GM12878 (cell line): Measurements from ENCODE around the gene ZNF581. TPM values are rescaled to one million over a fixed set of nuclear protein-coding genes. Genes with fewer than 3 reads are reported as not detected.

ENCODE experiments used
- ATAC-seq: fragments of 200-7000 bp; cut with Tn5 transposase; 3 replicates; pipeline ENCODE4 v1.9.1; 2020; ENCODE audit warnings: mild to moderate bottlenecking, moderate library complexity
- BruUV-seq: library from RNA; stranded (reverse); fragments of 400-500 nt; replicated peaks from 2 replicates; lab custom pipeline; 2021; lab: Mats Ljungman, UMichigan
- CTCF ChIA-PET: fragments of 300-600 bp; sonication (Branson Sonifier 250); formaldehyde crosslinking; extraction: SDS; loops from one replicate; lab custom pipeline; 2021; ENCODE audit warnings: inconsistent platforms; lab: Yijun Ruan, JAX
- POLR2A ChIA-PET: fragments of 350-600 bp; formaldehyde crosslinking; extraction: SDS; loops from one replicate; lab custom pipeline; 2021; ENCODE audit warnings: inconsistent platforms; lab: Charles Lee
- RAD21 ChIA-PET: fragments of 300-600 bp; sonication (Branson Sonifier 250); formaldehyde crosslinking; loops from one replicate; lab custom pipeline; 2023; ENCODE audit warnings: antibody characterized with exemption; ENCODE audit not compliant: unreplicated experiment; lab: Charles Lee
- SMC1A ChIA-PET: fragments of 300-600 bp; sonication (Branson Sonifier 250); formaldehyde crosslinking; loops from one replicate; lab custom pipeline; 2023; ENCODE audit not compliant: unreplicated experiment, uncharacterized antibody; lab: Charles Lee
- DNase-seq: peaks from one replicate; pipeline ENCODE4 v3.0.0-alpha.2; 2011; ENCODE audit warnings: low read depth, low spot score
- FAIRE-seq: peaks from 3 replicates; lab custom pipeline; 2011; peaks lifted over from hg19 to GRCh38; lab: Jason Lieb, UNC
- H2AFZ ChIP-seq: 2 replicates; pipeline ENCODE4 v1.6.0; 2011; ENCODE audit warnings: low read depth, low read length, control low read depth; ENCODE audit not compliant: control insufficient read depth
- H3K27ac ChIP-seq: 2 replicates; pipeline ENCODE4 v1.5.1; 2011; ENCODE audit warnings: control low read depth; ENCODE audit not compliant: control insufficient read depth, insufficient read depth
- H3K27me3 ChIP-seq, 2 experiments: replicated peaks in 1 of 2; 2 replicates each; pipeline versions ENCODE4 v1.6.0 to v1.6.1; 2011; ENCODE audit warnings: low read length in 1 of 2; ENCODE audit not compliant: control insufficient read depth in 2 of 2, insufficient read depth in 2 of 2
- H3K36me3 ChIP-seq, 2 experiments: 2 replicates each; pipeline ENCODE4 v1.5.1; 2011; ENCODE audit warnings: low read length in 1 of 2; ENCODE audit not compliant: control insufficient read depth in 2 of 2, insufficient read depth in 2 of 2
- H3K4me1 ChIP-seq: 2 replicates; pipeline ENCODE4 v1.6.1; 2011; ENCODE audit warnings: mild to moderate bottlenecking, low read length, moderate library complexity, mixed read lengths; ENCODE audit not compliant: control insufficient read depth, insufficient read depth
- H3K4me2 ChIP-seq: 2 replicates; pipeline ENCODE4 v1.6.0; 2011; ENCODE audit warnings: control low read depth; ENCODE audit not compliant: control insufficient read depth, insufficient read depth
- H3K4me3 ChIP-seq: fragments of 200-600 bp; sonication (generic); 2 replicates; pipeline ENCODE4 v1.5.1; 2016
- H3K79me2 ChIP-seq: 2 replicates; pipeline ENCODE4 v1.6.0; 2011; ENCODE audit warnings: low read length; ENCODE audit not compliant: control insufficient read depth, insufficient read depth
- H3K9ac ChIP-seq: 2 replicates; pipeline ENCODE4 v1.8.0; 2011; ENCODE audit warnings: low read length, control low read depth, mixed read lengths; ENCODE audit not compliant: control insufficient read depth, insufficient read depth
- H3K9me3 ChIP-seq: replicated peaks from 3 replicates; pipeline ENCODE4 v1.5.1; 2011; ENCODE audit warnings: mild to moderate bottlenecking, low read length; ENCODE audit not compliant: control insufficient read depth, insufficient read depth
- H4K20me1 ChIP-seq: 2 replicates; pipeline ENCODE4 v1.6.0; 2011; ENCODE audit not compliant: control insufficient read depth, insufficient read depth
- CBX3 ChIP-seq: fragments of 200-600 bp; sonication (generic); IDR thresholded peaks from 2 replicates; pipeline ENCODE4 v1.6.1; 2016; ENCODE audit warnings: low read depth, borderline replicate concordance
- CHD4 ChIP-seq: fragments of 200-600 bp; sonication (generic); IDR thresholded peaks from 2 replicates; pipeline ENCODE4 v1.6.1; 2016; ENCODE audit warnings: mild to moderate bottlenecking
- HDAC6 ChIP-seq: fragments of 200-600 bp; sonication (generic); IDR thresholded peaks from one replicate; pipeline ENCODE4 v1.8.0; 2017; ENCODE audit warnings: antibody characterized with exemption; ENCODE audit not compliant: unreplicated experiment
- HDGF ChIP-seq: fragments of 450-650 bp; IDR thresholded peaks from 2 replicates; pipeline ENCODE4 v1.6.1; 2016; ENCODE audit warnings: antibody characterized with exemption
- LARP7 ChIP-seq: fragments of 450-650 bp; IDR thresholded peaks from 2 replicates; pipeline ENCODE4 v1.6.1; 2017; ENCODE audit warnings: mild to moderate bottlenecking
- MTA2 ChIP-seq: fragments of 450-650 bp; IDR thresholded peaks from 2 replicates; pipeline ENCODE4 v1.6.1; 2016; ENCODE audit warnings: low read depth, mild to moderate bottlenecking, moderate library complexity
- SRF ChIP-seq, 2 experiments: IDR thresholded peaks; 2 replicates each; pipeline ENCODE4 v1.6.1; 2011; ENCODE audit warnings: low read depth in 2 of 2, low read length in 2 of 2, mild to moderate bottlenecking in 1 of 2, moderate library complexity in 1 of 2
- SUZ12 ChIP-seq: fragments of 200-600 bp; sonication (generic); IDR thresholded peaks from one replicate; pipeline ENCODE4 v1.6.1; 2018; ENCODE audit warnings: antibody characterized with exemption, mild to moderate bottlenecking; ENCODE audit not compliant: unreplicated experiment
- TAF1 ChIP-seq: IDR thresholded peaks from 2 replicates; pipeline ENCODE4 v1.6.1; 2011; ENCODE audit warnings: mild to moderate bottlenecking, low read depth, low read length, borderline replicate concordance
- TBL1XR1 ChIP-seq: IDR thresholded peaks from 2 replicates; pipeline ENCODE4 v1.6.1; 2012; ENCODE audit warnings: low read depth, low read length, improper control_type of control experiment
- ZSCAN29 ChIP-seq: fragments of 450-650 bp; IDR thresholded peaks from 2 replicates; pipeline ENCODE4 v1.6.1; 2017; ENCODE audit warnings: mild to moderate bottlenecking, moderate library complexity
- WGBS: methylation state at CpG from one replicate; pipeline ENCODE4 v1.1.6; 2016; ENCODE audit warnings: low lambda C conversion rate; ENCODE audit not compliant: insufficient replicate concordance, insufficient coverage; ENCODE audit errors: missing lambda C conversion rate; 5-methylcytosine and 5-hydroxymethylcytosine counted together
- in situ Hi-C: fragments of 300-500 bp; cut with MboI; formaldehyde crosslinking; loops from 9 replicates; pipeline ENCODE4 v1.14.3; 2018; ENCODE audit warnings: mixed read lengths
- intact Hi-C: fragments of 100-400 bp; cut with micrococcal nuclease; formaldehyde crosslinking; loops from one replicate; pipeline ENCODE4 v1.14.2; 2022; ENCODE audit not compliant: unreplicated experiment
- polyA plus RNA-seq, 11 experiments: library from polyadenylated mRNA; depleted of rRNA in 4 of 11; unstranded in 6 of 11; stranded (reverse) in 5 of 11; fragments of >200 nt; fragmentation: Nextera tagmentation in 4 of 11; fragmentation: Illumina TruSeq in 1 of 11; extraction: Ambion mirVana in 4 of 11; extraction: Trizol in 1 of 11; gene quantifications; 1 replicate in 1 of 11; 2 replicates in 10 of 11; pipeline versions ENCODE4 v1.2.1 to v1.2.3, GENCODE V29; 2011 to 2016; ENCODE audit warnings: inconsistent platforms in 2 of 11, missing spikeins in 2 of 11, low read depth in 1 of 11
- total RNA-seq, 4 experiments: library from RNA; depleted of rRNA in 3 of 4; stranded (reverse); fragments of >200 nt in 3 of 4; fragmentation: Illumina TruSeq in 1 of 4; extraction: Trizol in 1 of 4; gene quantifications; 2 replicates each; pipeline versions ENCODE4 v1.2.1 to v1.2.3, GENCODE V29; 2013 to 2021
- TF ChIP-seq, protein P1 (sequence below): fragments of 450-650 bp; IDR thresholded peaks from 2 replicates; pipeline ENCODE4 v1.6.1; 2017; ENCODE audit warnings: mild to moderate bottlenecking, low read depth, inconsistent platforms; ENCODE audit not compliant: poor library complexity, severe bottlenecking
- TF ChIP-seq, protein P2 (sequence below): fragments of 450-650 bp; IDR thresholded peaks from 2 replicates; pipeline ENCODE4 v1.6.1; 2017; ENCODE audit warnings: low read depth, mild to moderate bottlenecking, moderate library complexity

ZNF581 gene
- total and polyA plus RNA-seq, 10 of the 15 experiments (the other 5 are each of a cell fraction or from before 2014, with no cell fraction given): 4.7 to 45.4 (median 22.2) TPM

DNA sequence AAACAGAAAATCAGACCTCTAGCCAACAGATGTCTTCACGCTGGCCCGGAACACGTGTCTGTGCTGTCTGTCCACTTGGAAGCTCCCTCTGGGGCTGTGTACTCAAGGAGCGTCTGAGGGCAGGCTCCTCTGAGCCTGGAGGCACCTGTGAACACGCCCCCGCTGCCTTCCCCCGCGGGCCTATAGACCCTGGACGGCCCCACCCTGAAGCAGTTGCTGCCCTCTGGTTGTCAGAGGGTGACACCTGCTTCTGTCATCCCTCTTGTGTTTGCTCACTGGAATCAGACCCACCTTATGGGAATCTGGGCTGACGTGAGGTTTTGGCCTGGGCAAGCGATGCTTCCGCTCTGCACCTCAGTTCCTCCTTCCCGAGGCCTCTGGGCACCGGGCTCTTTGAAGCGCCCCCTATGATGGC lies 50.8 kb downstream of the ZNF581 start (continued):
- TF ChIP-seq TBL1XR1 (no peak), MTA2 (no peak), SRF (IDR thresholded peaks at IDR 0.05; ENCODE audit: low read depth in 2 of 2, low read length in 2 of 2) (no peak), ZSCAN29 (no peak), CBX3 (no peak), SUZ12 (no peak), TAF1 (no peak)
- TF ChIP-seq, protein P1, sequence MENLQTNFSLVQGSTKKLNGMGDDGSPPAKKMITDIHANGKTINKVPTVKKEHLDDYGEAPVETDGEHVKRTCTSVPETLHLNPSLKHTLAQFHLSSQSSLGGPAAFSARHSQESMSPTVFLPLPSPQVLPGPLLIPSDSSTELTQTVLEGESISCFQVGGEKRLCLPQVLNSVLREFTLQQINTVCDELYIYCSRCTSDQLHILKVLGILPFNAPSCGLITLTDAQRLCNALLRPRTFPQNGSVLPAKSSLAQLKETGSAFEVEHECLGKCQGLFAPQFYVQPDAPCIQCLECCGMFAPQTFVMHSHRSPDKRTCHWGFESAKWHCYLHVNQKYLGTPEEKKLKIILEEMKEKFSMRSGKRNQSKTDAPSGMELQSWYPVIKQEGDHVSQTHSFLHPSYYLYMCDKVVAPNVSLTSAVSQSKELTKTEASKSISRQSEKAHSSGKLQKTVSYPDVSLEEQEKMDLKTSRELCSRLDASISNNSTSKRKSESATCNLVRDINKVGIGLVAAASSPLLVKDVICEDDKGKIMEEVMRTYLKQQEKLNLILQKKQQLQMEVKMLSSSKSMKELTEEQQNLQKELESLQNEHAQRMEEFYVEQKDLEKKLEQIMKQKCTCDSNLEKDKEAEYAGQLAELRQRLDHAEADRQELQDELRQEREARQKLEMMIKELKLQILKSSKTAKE: no peak

DNA sequence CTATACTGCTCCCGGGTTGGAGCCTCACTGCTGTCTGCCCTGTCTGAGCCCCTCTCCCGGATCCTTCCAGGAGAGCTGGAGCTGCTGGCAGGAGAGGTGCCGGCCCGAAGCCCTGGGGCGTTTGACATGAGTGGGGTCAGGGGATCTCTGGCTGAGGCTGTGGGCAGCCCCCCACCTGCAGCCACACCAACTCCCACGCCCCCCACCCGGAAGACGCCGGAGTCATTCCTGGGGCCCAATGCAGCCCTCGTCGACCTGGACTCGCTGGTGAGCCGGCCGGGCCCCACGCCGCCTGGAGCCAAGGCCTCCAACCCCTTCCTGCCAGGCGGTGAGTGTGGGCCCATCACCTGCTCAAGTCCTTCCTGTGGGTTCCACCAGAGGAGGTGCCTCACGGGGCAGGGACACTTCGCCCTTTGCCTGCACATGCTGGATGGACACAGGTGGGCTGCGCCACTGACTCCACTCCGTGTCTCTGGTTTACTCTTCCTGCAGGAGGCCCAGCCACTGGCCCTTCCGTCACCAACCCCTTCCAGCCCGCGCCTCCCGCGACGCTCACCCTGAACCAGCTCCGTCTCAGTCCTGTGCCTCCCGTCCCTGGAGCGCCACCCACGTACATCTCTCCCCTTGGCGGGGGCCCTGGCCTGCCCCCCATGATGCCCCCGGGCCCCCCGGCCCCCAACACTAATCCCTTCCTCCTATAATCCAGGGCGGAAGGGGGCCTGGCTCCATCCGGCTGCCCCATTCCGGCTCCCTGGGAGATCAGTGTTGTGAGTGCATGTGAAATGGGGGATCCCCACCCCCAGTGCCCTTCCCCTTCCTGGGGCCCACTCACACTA lies 51.4 kb downstream of the ZNF581 start:
- Histone ChIP-seq H3K36me3 (peaks cover 9 to 32% of the 10 kb centered on the region in 2 experiments; a peak in 3 of 4 replicates), H3K27me3 (no peaks in the 10 kb centered on the region), H3K9me3 (no peaks in the 10 kb centered on the region), H3K4me3 (no peak overlapping the region), H4K20me1 (no peaks in the 10 kb centered on the region), H2AFZ (no peak overlapping the region), H3K79me2 (no peaks in the 10 kb centered on the region), H3K4me1 (no peaks in the 10 kb centered on the region), H3K4me2 (no peak overlapping the region), H3K9ac (no peak overlapping the region), H3K27ac (no peak overlapping the region)
- TF ChIP-seq HDGF (no peak), CHD4 (no peak), LARP7 (no peak), HDAC6 (no peak)
- TF ChIP-seq, protein P2, sequence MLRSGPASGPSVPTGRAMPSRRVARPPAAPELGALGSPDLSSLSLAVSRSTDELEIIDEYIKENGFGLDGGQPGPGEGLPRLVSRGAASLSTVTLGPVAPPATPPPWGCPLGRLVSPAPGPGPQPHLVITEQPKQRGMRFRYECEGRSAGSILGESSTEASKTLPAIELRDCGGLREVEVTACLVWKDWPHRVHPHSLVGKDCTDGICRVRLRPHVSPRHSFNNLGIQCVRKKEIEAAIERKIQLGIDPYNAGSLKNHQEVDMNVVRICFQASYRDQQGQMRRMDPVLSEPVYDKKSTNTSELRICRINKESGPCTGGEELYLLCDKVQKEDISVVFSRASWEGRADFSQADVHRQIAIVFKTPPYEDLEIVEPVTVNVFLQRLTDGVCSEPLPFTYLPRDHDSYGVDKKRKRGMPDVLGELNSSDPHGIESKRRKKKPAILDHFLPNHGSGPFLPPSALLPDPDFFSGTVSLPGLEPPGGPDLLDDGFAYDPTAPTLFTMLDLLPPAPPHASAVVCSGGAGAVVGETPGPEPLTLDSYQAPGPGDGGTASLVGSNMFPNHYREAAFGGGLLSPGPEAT: no peak
- in situ Hi-C loops: no loop called here
- RAD21 ChIA-PET: no interaction called here
- no peak for FAIRE-seq
- POLR2A ChIA-PET: no interaction called here
- WGBS: 95% methylated on average over 36 of the region's 37 CpGs
- ATAC-seq: no peak
- SMC1A ChIA-PET: no interaction called here
- CTCF ChIA-PET: no interaction called here
- DNase-seq: no peak
- no TSS peak for BruUV-seq
- intact Hi-C loops: no loop called here
